Breast epithelium (tissue), 3 donors: ENCODE data around the gene TTYH3.

ENCODE experiments used
- POLR2A ChIP-seq: fragments of 450-650 bp; IDR thresholded peaks from one replicate; pipeline ENCODE4 v1.6.1; 2016; ENCODE audit warnings: antibody characterized with exemption, mild to moderate bottlenecking, moderate library complexity
- POLR2AphosphoS5 ChIP-seq, 3 donors: sonication (generic); formaldehyde crosslinking; IDR thresholded peaks; one replicate each; pipeline ENCODE4 v1.6.1; 2017; ENCODE audit warnings: antibody characterized with exemption in 3 of 3
- TF ChIP-seq, protein P1 (sequence below), 3 donors: fragments of 450-650 bp; IDR thresholded peaks; one replicate each; pipeline ENCODE4 v1.5.1; 2016 to 2017; ENCODE audit warnings: antibody characterized with exemption in 3 of 3, mild to moderate bottlenecking in 3 of 3, moderate library complexity in 3 of 3

DNA sequence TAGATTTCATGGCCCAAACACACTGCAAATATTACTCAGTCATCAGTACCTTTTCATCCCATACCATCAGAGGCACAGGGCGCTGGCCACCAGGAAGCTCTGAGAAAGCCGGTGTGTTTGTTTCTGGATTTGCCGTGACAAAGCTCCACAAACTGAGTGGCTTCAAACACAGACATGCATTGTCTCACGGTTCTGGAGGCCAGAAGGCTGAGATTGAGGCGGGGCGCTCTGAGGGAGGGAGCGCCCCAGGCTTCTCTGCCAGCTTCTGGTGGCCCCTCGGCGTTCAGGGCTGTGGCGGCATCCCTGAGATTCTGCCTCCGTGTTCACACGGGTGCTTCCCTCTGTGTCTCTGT, 3.7 kb upstream of the TTYH3 start:
- TF ChIP-seq POLR2A: no peak
- TF ChIP-seq, protein P1, sequence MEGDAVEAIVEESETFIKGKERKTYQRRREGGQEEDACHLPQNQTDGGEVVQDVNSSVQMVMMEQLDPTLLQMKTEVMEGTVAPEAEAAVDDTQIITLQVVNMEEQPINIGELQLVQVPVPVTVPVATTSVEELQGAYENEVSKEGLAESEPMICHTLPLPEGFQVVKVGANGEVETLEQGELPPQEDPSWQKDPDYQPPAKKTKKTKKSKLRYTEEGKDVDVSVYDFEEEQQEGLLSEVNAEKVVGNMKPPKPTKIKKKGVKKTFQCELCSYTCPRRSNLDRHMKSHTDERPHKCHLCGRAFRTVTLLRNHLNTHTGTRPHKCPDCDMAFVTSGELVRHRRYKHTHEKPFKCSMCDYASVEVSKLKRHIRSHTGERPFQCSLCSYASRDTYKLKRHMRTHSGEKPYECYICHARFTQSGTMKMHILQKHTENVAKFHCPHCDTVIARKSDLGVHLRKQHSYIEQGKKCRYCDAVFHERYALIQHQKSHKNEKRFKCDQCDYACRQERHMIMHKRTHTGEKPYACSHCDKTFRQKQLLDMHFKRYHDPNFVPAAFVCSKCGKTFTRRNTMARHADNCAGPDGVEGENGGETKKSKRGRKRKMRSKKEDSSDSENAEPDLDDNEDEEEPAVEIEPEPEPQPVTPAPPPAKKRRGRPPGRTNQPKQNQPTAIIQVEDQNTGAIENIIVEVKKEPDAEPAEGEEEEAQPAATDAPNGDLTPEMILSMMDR (IDR thresholded peaks at IDR 0.05): no peak
- TF ChIP-seq POLR2AphosphoS5 (IDR thresholded peaks at IDR 0.05): no peak
